B cell (primary cell): ENCODE data around the gene PLEKHH2. TPM values are rescaled to one million over a fixed set of nuclear protein-coding genes. Genes with fewer than 3 reads are reported as not detected.
"Not testable (repeated sequence)": the region's sequence is repeated elsewhere in the genome, so short reads cannot be mapped to it uniquely, and the experiment has no call there.

Source experiments
- ATAC-seq: fragments of 200-7000 bp; cut with Tn5 transposase; one replicate; pipeline ENCODE4 v1.10.0; 2021; ENCODE audit warnings: low read depth, mild to moderate bottlenecking, moderate number of reproducible peaks, moderate library complexity
- CTCF ChIA-PET: fragments of 350-600 bp; sonication (Branson Sonifier 250); formaldehyde crosslinking; loops from one replicate; lab custom pipeline; 2021; ENCODE audit warnings: antibody characterized with exemption, inconsistent platforms; lab: Charles Lee
- POLR2A ChIA-PET: fragments of 350-600 bp; sonication (Branson Sonifier 250); formaldehyde crosslinking; loops from one replicate; lab custom pipeline; 2021; ENCODE audit warnings: antibody characterized with exemption; lab: Charles Lee
- DNase-seq: peaks from one replicate; pipeline ENCODE4 v3.0.0; 2013
- H2AFZ ChIP-seq: 2 replicates; pipeline ENCODE4 v1.6.1; 2012; ENCODE audit warnings: mild to moderate bottlenecking, low read depth, low read length; ENCODE audit not compliant: insufficient read depth, poor library complexity, severe bottlenecking
- H3K27ac ChIP-seq, 2 donors: 1 replicate in 1 of 2; 2 replicates in 1 of 2; pipeline ENCODE4 v1.5.1; 2012 to 2013; ENCODE audit warnings: low read length in 2 of 2, mild to moderate bottlenecking in 2 of 2, moderate library complexity in 1 of 2
- H3K27me3 ChIP-seq, 4 experiments: fragments of 200-600 bp in 1 of 4; sonication (generic) in 1 of 4; replicated peaks in 1 of 4; 1 replicate in 2 of 4; 2 replicates in 2 of 4; pipeline versions ENCODE4 v1.6.1 to v1.7.0; 2013 to 2016; ENCODE audit warnings: low read length in 3 of 4, mild to moderate bottlenecking in 2 of 4, mixed read lengths in 1 of 4, moderate library complexity in 1 of 4; ENCODE audit not compliant: insufficient read depth in 4 of 4, control insufficient read depth in 3 of 4; ENCODE audit errors: control extremely low read depth in 1 of 4
- H3K36me3 ChIP-seq, 2 experiments: replicated peaks in 1 of 2; 1 replicate in 1 of 2; 2 replicates in 1 of 2; pipeline versions ENCODE4 v1.6.1 to v1.7.1; 2013; ENCODE audit warnings: low read length in 1 of 2; ENCODE audit not compliant: insufficient read depth in 2 of 2, control insufficient read depth in 1 of 2; ENCODE audit errors: control extremely low read depth in 1 of 2, extremely low read depth in 1 of 2
- H3K4me1 ChIP-seq, 2 donors: fragments of 200-600 bp in 1 of 2; sonication (generic) in 1 of 2; 1 replicate in 1 of 2; 2 replicates in 1 of 2; pipeline versions ENCODE4 v1.5.1 to v1.6.1; 2013 to 2017; ENCODE audit warnings: low read length in 2 of 2; ENCODE audit not compliant: control insufficient read depth in 2 of 2, insufficient read depth in 2 of 2
- H3K4me2 ChIP-seq: replicated peaks from 2 replicates; pipeline ENCODE3; 2012; ENCODE audit warnings: mild to moderate bottlenecking, low read depth, low read length; ENCODE audit not compliant: poor library complexity, severe bottlenecking
- H3K4me3 ChIP-seq, 5 experiments: fragments of 200-600 bp in 1 of 5; sonication (generic) in 1 of 5; 1 replicate in 3 of 5; 2 replicates in 2 of 5; pipeline versions ENCODE4 v1.5.1 to v1.7.0; 2011 to 2016; ENCODE audit warnings: low read length in 4 of 5, mild to moderate bottlenecking in 4 of 5, low read depth in 2 of 5, control low read depth in 1 of 5, moderate library complexity in 1 of 5; ENCODE audit not compliant: insufficient read depth in 1 of 5; ENCODE audit errors: control extremely low read depth in 1 of 5, extremely low read depth in 1 of 5
- H3K79me2 ChIP-seq: fragments of 200-600 bp; sonication (generic); one replicate; pipeline ENCODE4 v1.6.0; 2016; ENCODE audit warnings: low read length; ENCODE audit not compliant: control insufficient read depth, insufficient read depth
- H3K9ac ChIP-seq: fragments of 200-600 bp; sonication (generic); 2 replicates; pipeline ENCODE4 v1.6.1; 2017; ENCODE audit warnings: mild to moderate bottlenecking, low read length, moderate library complexity
- H3K9me3 ChIP-seq, 3 donors: one replicate each; pipeline versions ENCODE4 v1.6.1 to v1.7.1; 2013; ENCODE audit warnings: low read length in 2 of 3; ENCODE audit not compliant: control insufficient read depth in 2 of 3, insufficient read depth in 1 of 3; ENCODE audit errors: control extremely low read depth in 1 of 3
- H4K20me1 ChIP-seq: 2 replicates; pipeline ENCODE4 v1.6.0; 2012; ENCODE audit warnings: mild to moderate bottlenecking, low read length; ENCODE audit not compliant: insufficient read depth, control insufficient read depth, poor library complexity, severe bottlenecking
- H3K27ac Mint-ChIP-seq: one replicate; pipeline ENCODE4 v1.8.0; 2021; ENCODE audit warnings: mixed read lengths
- H3K27me3 Mint-ChIP-seq: one replicate; pipeline ENCODE4 v1.8.0; 2021; ENCODE audit warnings: mixed read lengths
- H3K4me1 Mint-ChIP-seq: one replicate; pipeline ENCODE4 v1.8.0; 2021; ENCODE audit warnings: mixed read lengths
- H3K4me3 Mint-ChIP-seq: one replicate; pipeline ENCODE4 v1.8.0; 2021; ENCODE audit warnings: mixed read lengths
- H3K9me3 Mint-ChIP-seq: one replicate; pipeline ENCODE4 v1.8.0; 2022; ENCODE audit warnings: mixed read lengths; ENCODE audit not compliant: insufficient read depth
- CTCF ChIP-seq: fragments of 200-600 bp; IDR thresholded peaks from one replicate; pipeline ENCODE4 v1.8.0; 2022; ENCODE audit warnings: antibody characterized with exemption, mild to moderate bottlenecking
- EZH2 ChIP-seq: IDR thresholded peaks from 2 replicates; pipeline ENCODE4 v1.6.1; 2012; ENCODE audit warnings: borderline replicate concordance, low read depth, mild to moderate bottlenecking, moderate library complexity, low read length; ENCODE audit not compliant: insufficient read depth, poor library complexity, severe bottlenecking
- WGBS: methylation state at CpG from one replicate; pipeline ENCODE4 v1.1.5; 2013; ENCODE audit warnings: missing lambda C conversion rate; ENCODE audit not compliant: insufficient coverage; 5-methylcytosine and 5-hydroxymethylcytosine counted together
- intact Hi-C: fragments of 100-400 bp; cut with micrococcal nuclease; formaldehyde crosslinking; loops from one replicate; pipeline ENCODE4 v1.10.0; 2022
- polyA plus RNA-seq: library from polyadenylated mRNA; depleted of rRNA; stranded (reverse); fragments of >200 nt; gene quantifications from 2 replicates; pipeline ENCODE4 v1.2.3, GENCODE V29; 2012
- total RNA-seq, 2 donors: library from RNA; stranded (reverse); fragments of 120-200 nt in 1 of 2; gene quantifications; 1 replicate in 1 of 2; 2 replicates in 1 of 2; pipeline versions ENCODE4 v1.2.3 to v1.2.4, GENCODE V29; 2013 to 2022

The PLEKHH2 gene
- total and polyA plus RNA-seq, 2 donors (not counting 1 experiment from before 2014, with no cell fraction given), result 0.17 to 0.19 TPM

- H3K79me2 ChIP-seq, H2AFZ ChIP-seq, H3K27ac Mint-ChIP-seq, intact Hi-C loops, H3K36me3 ChIP-seq, DNase-seq, H3K4me3 ChIP-seq, H3K9me3 Mint-ChIP-seq, H4K20me1 ChIP-seq, ATAC-seq, H3K27ac ChIP-seq, H3K9ac ChIP-seq: not testable (repeated sequence)
- ChIA-PET CTCF (interaction anchor here (0.7 kb wide), 1 partner anchor 162 kb away, joined by 4 read pairs; no protein-coding TSS in a partner anchor), POLR2A (interaction anchor here (0.7 kb wide), 1 partner anchor 820 kb away, joined by 4 read pairs; no protein-coding TSS in a partner anchor)
- peaks cover 67% of the 10 kb centered on the region for H3K27me3 Mint-ChIP-seq
- Histone ChIP-seq H3K9me3 (peaks cover 0 to 20% (median 4%) of the 10 kb centered on the region in 3 donors), H3K4me2 (peak overlapping the region; percentile 99), H3K27me3 (peaks cover 0 to 36% (median 23%) of the 10 kb centered on the region in 4 experiments), H3K4me1 (peaks cover 15 to 16% of the 10 kb centered on the region in 2 donors)
- 95% methylated on average over 3 of the region's 12 CpGs for WGBS
- peak overlapping the region; percentile 58 for H3K4me3 Mint-ChIP-seq
- peaks cover 15% of the 10 kb centered on the region for H3K4me1 Mint-ChIP-seq
Measured at GRCh38 chr2:43636153-43636552, 907 bp upstream of the PLEKHH2 start.

- ChIA-PET POLR2A (no interaction called here), CTCF (interaction anchor here (0.7 to 1.0 kb wide), 3 partner anchors 9 to 162 kb away, joined by 4 read pairs; no protein-coding TSS in a partner anchor)
- Histone ChIP-seq H3K36me3 (no peaks in the 10 kb centered on the region), H3K4me1 (peaks cover 15 to 16% of the 10 kb centered on the region in 2 donors), H3K9me3 (peaks cover 0 to 20% (median 4%) of the 10 kb centered on the region in 3 donors), H3K79me2 (no peaks in the 10 kb centered on the region), H4K20me1 (no peaks in the 10 kb centered on the region), H3K9ac (peak overlapping the region; percentile 75), H3K27me3 (peaks cover 0 to 36% (median 23%) of the 10 kb centered on the region in 4 experiments), H3K4me3 (peak overlapping the region; percentile 34 to 64 (median 61)), H3K4me2 (peak overlapping the region; percentile 99), H3K27ac (no peak overlapping the region), H2AFZ (peak overlapping the region; percentile 82)
- H3K4me3 Mint-ChIP-seq, result peak overlapping the region; percentile 85
- H3K4me1 Mint-ChIP-seq, result peaks cover 15% of the 10 kb centered on the region
- DNase-seq (no peak), ATAC-seq (no peak)
- no peak overlapping the region for H3K27ac Mint-ChIP-seq
- 17% methylated on average over 8 of the region's 10 CpGs for WGBS
- intact Hi-C loops, result no loop called here
- TF ChIP-seq EZH2, result no peak
- no peak for TF ChIP-seq CTCF
- H3K27me3 Mint-ChIP-seq, result peaks cover 62% of the 10 kb centered on the region
- peaks cover 4% of the 10 kb centered on the region for H3K9me3 Mint-ChIP-seq
Measured at GRCh38 chr2:43636621-43637020, 439 bp upstream of the PLEKHH2 start.
